Right renal cortex interstitium (tissue), 3 donors: Measurements from ENCODE around the gene HOXD4. TPM values are rescaled to one million over a fixed set of nuclear protein-coding genes. Genes with fewer than 3 reads are reported as not detected.

ENCODE experiments used
- DNase-seq, 3 donors: peaks; one replicate each; pipeline ENCODE4 v3.0.0-alpha.2; 2013; ENCODE audit warnings: low read depth in 3 of 3, low spot score in 2 of 3
- polyA plus RNA-seq, 3 donors: library from polyadenylated mRNA; unstranded; fragments of 120-200 nt; gene quantifications; one replicate each; pipeline ENCODE4 v1.2.1, GENCODE V29; 2013; ENCODE audit not compliant: insufficient read length in 3 of 3

HOXD4 gene
- polyA plus RNA-seq, 3 donors, result 27.8 to 39.2 (median 38.0) TPM

DNA sequence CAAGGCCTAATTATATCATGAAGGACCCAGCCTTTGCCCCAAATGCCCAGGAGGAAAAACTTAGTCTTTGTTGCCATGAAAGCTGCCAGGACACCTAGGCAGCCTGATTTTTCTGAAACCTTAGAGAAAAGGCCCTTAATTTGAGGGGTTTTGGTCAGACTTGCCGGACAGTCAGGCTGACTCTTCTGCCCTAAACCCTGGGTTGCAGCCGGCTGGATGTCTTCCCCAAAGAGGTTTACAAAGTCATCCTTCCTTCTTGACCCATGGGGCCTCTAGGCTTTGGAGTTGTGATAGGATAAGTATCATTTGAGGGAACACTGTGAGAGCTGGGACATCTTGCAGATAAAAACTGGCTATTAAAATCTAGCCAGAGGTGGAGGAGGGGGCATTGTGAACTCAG, 34.7 kb downstream of the HOXD4 start:
- no peak for DNase-seq

DNA sequence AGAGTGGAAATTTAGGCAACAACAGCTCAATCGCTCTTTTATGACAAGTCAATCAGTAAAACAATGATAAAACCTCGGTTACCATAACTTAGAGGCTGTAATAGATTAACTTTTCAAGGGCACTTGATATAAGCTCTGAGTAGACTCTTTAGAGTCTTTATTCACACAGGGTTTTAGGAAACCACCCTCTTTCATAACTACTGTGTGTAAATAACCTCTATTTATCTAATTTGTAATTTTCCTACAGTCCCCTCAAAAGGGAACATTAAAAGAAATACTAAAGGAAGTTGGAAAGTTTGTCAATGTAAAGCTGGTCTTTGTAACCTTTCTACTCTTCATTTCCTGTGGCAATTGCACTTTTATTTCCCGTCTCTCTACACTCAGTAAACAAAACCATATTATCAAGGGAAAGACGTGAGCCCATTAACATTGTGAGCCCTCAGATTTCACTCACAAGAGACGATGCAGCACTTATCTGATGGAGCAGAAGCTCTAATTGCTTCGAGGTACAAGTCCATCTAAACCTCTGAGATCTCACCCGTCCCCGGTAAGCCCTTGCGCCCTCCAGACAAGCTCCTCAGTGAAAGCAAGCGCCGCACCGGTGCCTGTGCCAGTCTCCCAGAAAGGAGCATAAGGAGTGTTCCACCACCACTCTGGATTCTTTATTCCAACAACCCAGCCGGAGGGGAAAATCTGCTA, 36.0 kb downstream of the HOXD4 start:
- DNase-seq, result no peak

DNA sequence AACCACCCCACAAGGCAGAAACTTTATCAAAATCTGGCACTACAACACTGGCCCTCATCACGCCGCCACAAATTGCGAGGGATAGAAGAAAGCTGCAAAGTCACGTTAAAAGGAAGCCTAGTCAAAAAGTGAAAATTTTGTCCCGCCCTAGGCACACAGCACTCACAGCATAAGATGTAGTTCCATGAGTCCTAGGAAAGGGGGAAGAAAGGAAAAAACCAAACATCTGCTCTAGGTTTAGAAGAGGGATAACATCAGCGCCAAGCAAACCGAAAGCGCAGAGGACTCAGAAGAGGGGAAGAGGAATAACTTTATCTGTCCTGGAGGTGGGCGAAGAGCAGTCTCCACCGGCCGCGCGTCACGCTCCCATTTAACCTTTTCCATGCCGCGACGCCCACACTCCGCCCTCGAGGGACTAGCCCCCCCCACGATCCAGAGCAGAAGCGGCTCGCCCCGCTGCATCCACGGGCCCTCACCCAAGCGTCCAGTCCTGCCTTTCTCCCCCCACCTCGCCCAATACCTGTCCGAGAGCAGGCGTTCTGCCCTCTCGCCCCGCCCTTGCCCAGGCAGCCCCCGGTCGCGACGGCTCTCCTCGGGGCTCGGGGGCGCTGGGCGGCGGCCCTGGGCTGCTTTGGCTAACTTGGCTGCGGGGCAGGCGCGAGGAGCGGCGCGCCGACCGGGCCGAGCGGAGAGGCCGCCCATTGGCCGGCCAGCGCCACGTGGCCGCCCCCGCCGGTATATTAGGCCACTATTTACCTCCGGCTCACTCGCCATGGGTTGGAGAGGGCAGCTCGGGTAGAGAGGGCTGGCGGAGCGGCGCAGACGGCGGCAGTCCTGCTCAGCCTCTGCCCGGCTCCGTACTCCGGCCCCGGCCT, 36.8 kb downstream of the HOXD4 start, which contains the start of gene HOXD1:
TSS of gene HOXD1 (plus strand) at position 770 of the 875 bp plus-strand sequence. CDS start 134 bp downstream, outside the sequence.
- DNase-seq, result no peak

DNA sequence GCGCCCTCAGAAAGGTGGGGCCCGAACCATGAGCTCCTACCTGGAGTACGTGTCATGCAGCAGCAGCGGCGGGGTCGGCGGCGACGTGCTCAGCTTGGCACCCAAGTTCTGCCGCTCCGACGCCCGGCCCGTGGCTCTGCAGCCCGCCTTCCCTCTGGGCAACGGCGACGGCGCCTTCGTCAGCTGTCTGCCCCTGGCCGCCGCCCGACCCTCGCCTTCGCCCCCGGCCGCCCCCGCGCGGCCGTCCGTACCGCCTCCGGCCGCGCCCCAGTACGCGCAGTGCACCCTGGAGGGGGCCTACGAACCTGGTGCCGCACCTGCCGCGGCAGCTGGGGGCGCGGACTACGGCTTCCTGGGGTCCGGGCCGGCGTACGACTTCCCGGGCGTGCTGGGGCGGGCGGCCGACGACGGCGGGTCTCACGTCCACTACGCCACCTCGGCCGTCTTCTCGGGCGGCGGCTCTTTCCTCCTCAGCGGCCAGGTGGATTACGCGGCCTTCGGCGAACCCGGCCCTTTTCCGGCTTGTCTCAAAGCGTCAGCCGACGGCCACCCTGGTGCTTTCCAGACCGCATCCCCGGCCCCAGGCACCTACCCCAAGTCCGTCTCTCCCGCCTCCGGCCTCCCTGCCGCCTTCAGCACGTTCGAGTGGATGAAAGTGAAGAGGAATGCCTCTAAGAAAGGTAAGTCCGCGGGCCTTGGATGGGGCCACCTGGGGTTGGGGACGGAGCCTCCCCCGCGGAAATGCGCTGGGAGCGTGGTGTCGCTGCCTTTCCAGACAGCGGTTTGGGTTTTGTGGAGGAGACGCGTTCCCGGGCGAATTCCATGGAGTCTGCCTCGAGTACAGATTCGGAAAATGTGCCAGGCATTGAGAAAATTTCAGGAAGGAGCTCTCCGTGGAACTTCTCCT, 37.7 kb downstream of the HOXD4 start:
- no peak for DNase-seq

DNA sequence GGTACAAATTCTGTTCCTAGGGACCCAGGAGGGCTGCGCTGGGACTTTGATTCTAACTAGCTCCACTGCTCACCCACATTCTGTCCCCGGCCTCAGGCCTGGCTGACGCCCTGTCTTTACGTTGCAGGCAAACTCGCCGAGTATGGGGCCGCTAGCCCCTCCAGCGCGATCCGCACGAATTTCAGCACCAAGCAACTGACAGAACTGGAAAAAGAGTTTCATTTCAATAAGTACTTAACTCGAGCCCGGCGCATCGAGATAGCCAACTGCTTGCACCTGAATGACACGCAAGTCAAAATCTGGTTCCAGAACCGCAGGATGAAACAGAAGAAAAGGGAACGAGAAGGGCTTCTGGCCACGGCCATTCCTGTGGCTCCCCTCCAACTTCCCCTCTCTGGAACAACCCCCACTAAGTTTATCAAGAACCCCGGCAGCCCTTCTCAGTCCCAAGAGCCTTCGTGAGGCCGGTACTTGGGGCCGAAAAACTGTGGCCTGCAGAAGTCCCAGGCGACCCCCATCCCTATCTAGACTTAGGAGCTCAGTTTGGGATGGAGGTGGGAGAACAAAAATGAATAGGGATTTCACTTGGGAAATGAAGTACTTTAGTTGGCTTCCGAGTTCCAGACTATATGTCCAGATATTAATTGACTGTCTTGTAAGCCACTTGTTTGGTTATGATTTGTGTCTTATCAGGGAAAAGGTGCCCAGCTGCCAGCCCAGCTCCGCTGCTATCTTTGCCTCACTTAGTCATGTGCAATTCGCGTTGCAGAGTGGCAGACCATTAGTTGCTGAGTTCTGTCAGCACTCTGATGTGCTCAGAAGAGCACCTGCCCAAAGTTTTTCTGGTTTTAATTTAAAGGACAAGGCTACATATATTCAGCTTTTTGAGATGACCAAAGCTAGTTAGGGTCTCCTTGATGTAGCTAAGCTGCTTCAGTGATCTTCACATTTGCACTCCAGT, 38.6 kb downstream of the HOXD4 start:
- no peak for DNase-seq

DNA sequence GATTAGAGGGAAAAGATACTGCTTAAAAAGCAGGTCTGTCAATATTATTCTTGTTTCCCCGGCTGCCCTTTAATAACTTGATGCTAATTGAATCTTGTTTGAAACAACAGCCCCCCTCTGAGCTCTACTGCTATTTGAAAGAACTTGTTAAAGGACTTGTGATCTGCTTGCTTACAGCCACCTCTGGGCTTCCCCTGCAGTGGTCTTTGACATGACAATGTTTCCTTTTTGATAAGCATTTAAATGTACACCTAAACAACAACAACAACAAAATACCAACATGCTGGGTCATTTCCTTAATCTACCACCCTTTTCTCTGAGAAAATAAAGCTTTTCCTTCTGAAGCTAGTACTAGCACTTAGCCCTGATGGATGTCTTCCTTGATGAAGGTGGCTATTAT, 41.0 kb downstream of the HOXD4 start:
- no peak for DNase-seq

DNA sequence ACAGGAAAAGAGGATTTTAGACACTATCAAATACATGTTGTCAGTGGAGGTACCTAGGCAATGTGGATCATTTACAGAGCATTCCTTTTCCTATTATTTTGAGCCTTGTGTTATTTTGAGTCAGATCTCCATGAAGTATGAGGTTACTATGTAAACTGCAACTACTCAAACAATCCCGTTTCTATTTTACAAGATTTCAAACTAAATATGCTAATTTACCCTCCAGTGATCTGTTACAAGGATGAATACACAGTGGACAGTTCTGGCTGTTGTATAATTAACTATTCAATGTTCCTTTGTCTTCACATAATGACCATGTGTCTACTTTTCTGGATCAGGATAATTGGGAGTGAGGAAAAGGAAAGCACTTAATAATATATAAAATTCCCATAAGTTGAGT, 41.7 kb downstream of the HOXD4 start:
- DNase-seq, result no peak

DNA sequence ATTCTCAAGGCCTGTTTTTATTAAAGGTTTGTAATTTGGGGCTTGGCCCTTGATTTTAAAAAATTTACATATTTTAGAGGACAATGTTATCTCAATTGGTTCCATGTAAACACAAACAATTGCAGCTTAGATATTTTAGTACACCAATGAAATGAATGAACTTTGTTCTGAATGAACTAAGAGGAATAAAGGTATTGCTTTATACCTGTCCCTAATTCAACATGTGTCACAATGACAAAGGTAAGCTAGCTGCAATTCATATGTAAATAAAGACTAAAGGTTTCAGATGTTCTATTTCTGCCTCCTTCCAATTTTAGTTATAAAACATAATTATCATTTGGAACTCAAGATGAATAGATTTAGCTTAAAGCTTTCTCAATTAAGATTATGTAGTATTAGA, 48.6 kb downstream of the HOXD4 start:
- no peak for DNase-seq

DNA sequence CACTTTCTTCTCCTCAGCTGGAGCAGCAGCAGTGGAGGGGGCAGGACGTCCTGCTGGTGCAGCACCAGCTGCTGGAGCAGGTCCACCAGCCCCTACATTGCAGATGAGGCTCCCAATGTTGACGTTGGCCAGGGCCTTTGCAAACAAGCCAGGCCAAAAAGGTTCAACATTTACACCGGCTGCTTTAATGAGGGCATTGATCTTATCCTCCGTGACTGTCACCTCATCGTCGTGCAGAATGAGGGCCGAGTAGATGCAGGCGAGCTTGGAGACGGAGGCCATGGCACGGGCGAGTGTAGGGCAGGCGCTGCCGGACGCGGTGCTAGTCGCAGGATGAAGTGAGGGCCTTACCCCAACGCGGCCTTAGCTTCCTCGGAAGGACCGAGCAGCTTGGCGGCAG, 49.6 kb downstream of the HOXD4 start:
- DNase-seq, result no peak

DNA sequence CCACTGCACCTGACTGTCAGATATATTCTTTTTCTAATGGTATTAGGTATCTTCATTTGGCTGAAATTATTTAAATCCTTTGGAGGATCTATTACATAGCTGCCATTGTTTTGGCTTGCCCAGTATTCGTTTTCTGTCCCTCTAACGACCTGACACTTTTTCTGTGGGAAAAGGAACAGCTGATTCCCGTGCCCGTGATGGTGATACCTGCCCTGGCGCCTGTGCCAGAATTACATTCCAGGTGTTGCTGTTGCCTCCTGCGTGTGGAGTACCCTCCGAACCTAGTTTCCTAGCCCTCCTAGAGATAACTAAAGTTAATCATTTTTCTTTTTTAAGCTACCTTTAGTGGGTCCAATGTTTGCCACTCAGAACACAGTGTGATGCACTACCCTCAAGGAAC, 51.1 kb downstream of the HOXD4 start:
- DNase-seq, result no peak

Other genes starting within 250 kb of the HOXD4 start
- 10 to 100 TPM; 25.6 to 26.3 (median 25.7) TPM for gene LNPK, start 149.3 kb upstream of the HOXD4 start, polyA plus RNA-seq
- under 1 TPM in 1 of 3 donors, not detected in 2; 0.04 TPM for gene EVX2, start 67.6 kb upstream of the HOXD4 start, polyA plus RNA-seq
- under 1 TPM; 0.11 to 0.17 (median 0.14) TPM for gene HOXD13, start 58.8 kb upstream of the HOXD4 start, polyA plus RNA-seq
- gene HOXD12, start 51.8 kb upstream of the HOXD4 start, polyA plus RNA-seq, result under 1 TPM; 0.24 to 0.42 (median 0.28) TPM
- 10 to 100 TPM; 42.6 to 44.8 (median 43.5) TPM for gene HOXD11, start 44.3 kb upstream of the HOXD4 start, polyA plus RNA-seq
- gene HOXD10, start 34.8 kb upstream of the HOXD4 start, polyA plus RNA-seq, result 100 to 1,000 TPM; 118 to 155 (median 150) TPM
- 10 to 100 TPM; 56.4 to 63.2 (median 60.0) TPM for gene HOXD9, start 28.8 kb upstream of the HOXD4 start, polyA plus RNA-seq
- 100 to 1,000 TPM; 193 to 217 (median 215) TPM for gene HOXD8, start 21.8 kb upstream of the HOXD4 start, polyA plus RNA-seq
- 10 to 100 TPM; 20.5 to 21.4 (median 21.2) TPM for gene HOXD3, start 5.8 kb downstream of the HOXD4 start, polyA plus RNA-seq
- 10 to 100 TPM in 1 of 3 donors, 1 to 10 TPM in 2; 6.9 to 11.3 (median 9.8) TPM for gene HOXD1, start 37.1 kb downstream of the HOXD4 start, polyA plus RNA-seq
- gene MTX2, start 117.9 kb downstream of the HOXD4 start, polyA plus RNA-seq, result 100 to 1,000 TPM; 106 to 116 (median 113) TPM